ENCODE data around the gene PCYOX1L. TPM values are rescaled to one million over a fixed set of nuclear protein-coding genes. Genes with fewer than 3 reads are reported as not detected.
"Not testable (repeated sequence)": the region's sequence is repeated elsewhere in the genome, so short reads cannot be mapped to it uniquely, and the experiment has no call there.

The PCYOX1L gene
- total RNA-seq, 2 donors from 2014 or later, result 5.2 to 5.4 TPM

GRCh38 chr5:149379818-149380374 lies 22.1 kb downstream of the PCYOX1L start:
- intact Hi-C loops (cut with DNase I), result loop anchor here (2.0 to 5.0 kb wide), 3 partner anchors 53 to 187 kb away; partner anchors contain the start of gene CSNK1A1 (in 1 of the 2)
- DNase-seq, result no peak
- ATAC-seq, result no peak

- DNase-seq, result peak; percentile 63
- ATAC-seq, result peak; percentile 21 to 28
- intact Hi-C loops (cut with DNase I), result loop anchor here (2.0 to 5.0 kb wide), 3 partner anchors 52 to 187 kb away; partner anchors contain the start of gene CSNK1A1 (in 1 of the 2)
These were observed 22.7 kb downstream of the PCYOX1L start for GRCh38 chr5:149380466-149381121.

- no peak for ATAC-seq
- intact Hi-C loops (cut with DNase I), result loop anchor here (2.0 to 5.0 kb wide), 3 partner anchors 51 to 186 kb away; partner anchors contain the start of gene CSNK1A1 (in 1 of the 2)
- DNase-seq, result no peak
These were observed 23.6 kb downstream of the PCYOX1L start for GRCh38 chr5:149381261-149381985.

- ATAC-seq (peak; percentile 76 to 78), DNase-seq (peak; percentile 84)
- intact Hi-C loops (cut with DNase I), result loop anchor here (2.0 to 5.0 kb wide), 4 partner anchors 49 to 185 kb away; partner anchors contain the start of gene CSNK1A1 (in 1 of the 2)
These were observed 24.1 kb downstream of the PCYOX1L start for GRCh38 chr5:149381986-149382338.

- ATAC-seq, result no peak
- DNase-seq, result no peak
- intact Hi-C loops (cut with DNase I), result loop anchor here in 1 of 2 donors (2.0 to 5.0 kb wide), 3 partner anchors 48 to 185 kb away; partner anchors contain the start of gene CSNK1A1
These were observed 24.8 kb downstream of the PCYOX1L start for GRCh38 chr5:149382517-149383220.

- intact Hi-C loops (cut with DNase I), result loop anchor here in 1 of 2 donors (2.0 to 5.0 kb wide), 3 partner anchors 47 to 184 kb away; partner anchors contain the start of gene CSNK1A1
- ATAC-seq (peak; percentile 52 to 54), DNase-seq (peak; percentile 63)
These were observed 25.6 kb downstream of the PCYOX1L start for GRCh38 chr5:149383399-149383798.

- ATAC-seq (peak; percentile 38 to 56), DNase-seq (no peak)
- intact Hi-C loops (cut with DNase I), result no loop called here
These were observed 28.3 kb downstream of the PCYOX1L start for GRCh38 chr5:149386166-149386565.

- DNase-seq, result peak; percentile 51
- intact Hi-C loops (cut with DNase I), result loop anchor here in 1 of 2 donors (1.0 kb wide), 1 partner anchor 39 kb away; no protein-coding TSS in a partner anchor
- peak; percentile 32 to 45 for ATAC-seq
These were observed 29.3 kb downstream of the PCYOX1L start for GRCh38 chr5:149387081-149387631.

GRCh38 chr5:149387982-149388381 lies 30.1 kb downstream of the PCYOX1L start:
- intact Hi-C loops (cut with DNase I), result loop anchor here in 1 of 2 donors (1.0 kb wide), 1 partner anchor 38 kb away; no protein-coding TSS in a partner anchor
- DNase-seq, result no peak
- peak; percentile 13 to 45 for ATAC-seq

GRCh38 chr5:149388498-149389190 lies 30.8 kb downstream of the PCYOX1L start:
- DNase-seq (no peak), ATAC-seq (no peak)
- intact Hi-C loops (cut with DNase I), result no loop called here

- ATAC-seq (no peak), DNase-seq (no peak)
- intact Hi-C loops (cut with DNase I), result no loop called here
These were observed 32.0 kb downstream of the PCYOX1L start for GRCh38 chr5:149389552-149390495.

GRCh38 chr5:149391076-149391475 lies 33.2 kb downstream of the PCYOX1L start:
- DNase-seq; ATAC-seq; intact Hi-C loops (cut with DNase I): not testable (repeated sequence)

GRCh38 chr5:149391524-149391923 lies 33.7 kb downstream of the PCYOX1L start:
- no peak for DNase-seq
- no peak for ATAC-seq
- intact Hi-C loops (cut with DNase I), result no loop called here

GRCh38 chr5:149392718-149393117 lies 34.9 kb downstream of the PCYOX1L start:
- no peak for ATAC-seq
- DNase-seq, result no peak
- intact Hi-C loops (cut with DNase I), result no loop called here

GRCh38 chr5:149394996-149395395 lies 37.1 kb downstream of the PCYOX1L start:
- ATAC-seq; intact Hi-C loops (cut with DNase I); DNase-seq: not testable (repeated sequence)

GRCh38 chr5:149397530-149397929 lies 39.7 kb downstream of the PCYOX1L start:
- DNase-seq (no peak), ATAC-seq (no peak)
- intact Hi-C loops (cut with DNase I), result no loop called here

- ATAC-seq; intact Hi-C loops (cut with DNase I); DNase-seq: not testable (repeated sequence)
These were observed 41.0 kb downstream of the PCYOX1L start for GRCh38 chr5:149398747-149399266.

Data from left cardiac atrium (tissue), 4 donors.